SW 1271 (cell line): Measurements from ENCODE around the gene MIA3.
"Not testable (repeated sequence)": the region's sequence is repeated elsewhere in the genome, so short reads cannot be mapped to it uniquely, and the experiment has no call there.

Source experiments
- DNase-seq, 2 experiments: peaks; one replicate each; lab custom pipeline; 2025; lab: John Stamatoyannopoulos, UW

MIA3 gene

GRCh38 chr1:222663431-222663934 is 45.6 kb downstream of the MIA3 start:
- no peak for DNase-seq

- DNase-seq = no peak
These were observed 48.1 kb downstream of the MIA3 start for GRCh38 chr1:222665964-222666363.

GRCh38 chr1:222668184-222668583 is 50.3 kb downstream of the MIA3 start:
- DNase-seq = not testable (repeated sequence)

- DNase-seq = not testable (repeated sequence)
These were observed 51.2 kb downstream of the MIA3 start for GRCh38 chr1:222669107-222669506.

GRCh38 chr1:222670110-222670509 is 52.2 kb downstream of the MIA3 start:
- no peak for DNase-seq

GRCh38 chr1:222680080-222680479 is 62.2 kb downstream of the MIA3 start:
- no peak for DNase-seq

- DNase-seq = no peak
These were observed 73.1 kb downstream of the MIA3 start for GRCh38 chr1:222691016-222691415.

GRCh38 chr1:222694927-222695326 is 77.0 kb downstream of the MIA3 start:
- DNase-seq = no peak

GRCh38 chr1:222696741-222697140 is 78.8 kb downstream of the MIA3 start:
- DNase-seq = no peak

GRCh38 chr1:222697203-222697602 is 79.3 kb downstream of the MIA3 start:
- DNase-seq = no peak

- no peak for DNase-seq
These were observed 79.9 kb downstream of the MIA3 start for GRCh38 chr1:222697826-222698225.

- DNase-seq = no peak
These were observed 84.3 kb downstream of the MIA3 start for GRCh38 chr1:222702210-222702609.

GRCh38 chr1:222704260-222704659 is 86.4 kb downstream of the MIA3 start:
- no peak for DNase-seq

- no peak for DNase-seq
These were observed 88.9 kb downstream of the MIA3 start for GRCh38 chr1:222706815-222707214.

GRCh38 chr1:222709700-222710153 is 91.8 kb downstream of the MIA3 start:
- DNase-seq = no peak

- peak; percentile 35 to 75 for DNase-seq
These were observed 93.7 kb downstream of the MIA3 start for GRCh38 chr1:222711319-222712252.

GRCh38 chr1:222712253-222713090 is 94.6 kb downstream of the MIA3 start, which contains the start of the genes AIDA and BROX:
Gene AIDA (minus strand): TSS chr1:222712491. CDS start chr1:222712317, 174 bp downstream.
Gene BROX (plus strand): TSS chr1:222712564. CDS start chr1:222715700, 3,136 bp downstream.
- DNase-seq = peak; percentile 31 to 74

- peak; percentile 56 to 84 for DNase-seq
These were observed 95.4 kb downstream of the MIA3 start for GRCh38 chr1:222713091-222713961.

- no peak for DNase-seq
These were observed 98.5 kb downstream of the MIA3 start for GRCh38 chr1:222716393-222716792.
